ENCODE data around the gene ACTL10. TPM values are rescaled to one million over a fixed set of nuclear protein-coding genes. Genes with fewer than 3 reads are reported as not detected.

The ACTL10 gene
- total RNA-seq, 1 donor from 2014 or later, result 1.3 TPM

DNA sequence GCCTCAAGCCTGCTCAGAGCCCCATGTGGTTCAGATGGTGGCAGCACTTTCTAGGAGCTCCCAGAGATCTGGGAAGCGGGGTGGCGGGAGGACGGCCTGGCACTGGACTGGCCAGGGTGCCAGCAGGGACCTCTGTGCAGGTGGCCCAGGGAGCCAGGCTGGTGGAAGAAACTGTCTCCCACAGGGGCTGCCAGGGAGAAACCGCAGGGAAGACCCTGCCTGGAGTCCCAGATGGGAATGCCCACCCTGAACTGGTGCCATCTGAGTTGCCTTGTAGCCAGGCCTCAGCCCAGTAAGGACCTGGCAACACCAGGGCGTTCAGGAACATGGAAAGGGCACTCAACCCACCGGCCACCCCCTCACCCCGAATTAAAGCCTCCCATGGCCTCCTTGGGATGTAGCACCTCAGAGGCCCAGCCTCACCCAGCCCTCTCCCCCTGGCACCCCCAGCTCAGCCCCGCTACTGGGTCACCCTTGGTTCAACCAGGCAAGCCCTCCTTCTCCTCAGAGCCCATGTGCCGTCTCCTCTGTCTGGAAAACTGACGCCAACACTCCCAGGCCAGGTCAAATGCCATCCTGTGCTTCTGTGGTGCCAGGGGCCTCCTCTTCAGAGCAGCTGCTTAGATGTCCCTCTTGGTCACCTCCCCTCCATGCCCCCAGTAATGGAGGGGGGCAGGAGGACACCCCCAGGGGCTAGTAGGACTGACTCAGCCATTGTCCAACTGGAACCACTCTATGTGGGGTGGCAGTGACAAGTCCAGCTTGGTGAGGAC is 10.5 kb upstream of the ACTL10 start:
- Histone ChIP-seq H3K27ac (no peak overlapping the region), H3K27me3 (no peaks in the 10 kb centered on the region), H3K9me3 (no peaks in the 10 kb centered on the region), H3K4me3 (no peak overlapping the region), H3K4me1 (no peaks in the 10 kb centered on the region), H3K36me3 (peaks cover 21% of the 10 kb centered on the region)
- ATAC-seq, result no peak
- intact Hi-C loops (cut with DNase I), result loop anchor here (10.0 kb wide), 1 partner anchor 201 kb away; no protein-coding TSS in a partner anchor
- TF ChIP-seq, protein P1, sequence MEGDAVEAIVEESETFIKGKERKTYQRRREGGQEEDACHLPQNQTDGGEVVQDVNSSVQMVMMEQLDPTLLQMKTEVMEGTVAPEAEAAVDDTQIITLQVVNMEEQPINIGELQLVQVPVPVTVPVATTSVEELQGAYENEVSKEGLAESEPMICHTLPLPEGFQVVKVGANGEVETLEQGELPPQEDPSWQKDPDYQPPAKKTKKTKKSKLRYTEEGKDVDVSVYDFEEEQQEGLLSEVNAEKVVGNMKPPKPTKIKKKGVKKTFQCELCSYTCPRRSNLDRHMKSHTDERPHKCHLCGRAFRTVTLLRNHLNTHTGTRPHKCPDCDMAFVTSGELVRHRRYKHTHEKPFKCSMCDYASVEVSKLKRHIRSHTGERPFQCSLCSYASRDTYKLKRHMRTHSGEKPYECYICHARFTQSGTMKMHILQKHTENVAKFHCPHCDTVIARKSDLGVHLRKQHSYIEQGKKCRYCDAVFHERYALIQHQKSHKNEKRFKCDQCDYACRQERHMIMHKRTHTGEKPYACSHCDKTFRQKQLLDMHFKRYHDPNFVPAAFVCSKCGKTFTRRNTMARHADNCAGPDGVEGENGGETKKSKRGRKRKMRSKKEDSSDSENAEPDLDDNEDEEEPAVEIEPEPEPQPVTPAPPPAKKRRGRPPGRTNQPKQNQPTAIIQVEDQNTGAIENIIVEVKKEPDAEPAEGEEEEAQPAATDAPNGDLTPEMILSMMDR (IDR thresholded peaks at IDR 0.05), result no peak
- DNase-seq, result no peak

DNA sequence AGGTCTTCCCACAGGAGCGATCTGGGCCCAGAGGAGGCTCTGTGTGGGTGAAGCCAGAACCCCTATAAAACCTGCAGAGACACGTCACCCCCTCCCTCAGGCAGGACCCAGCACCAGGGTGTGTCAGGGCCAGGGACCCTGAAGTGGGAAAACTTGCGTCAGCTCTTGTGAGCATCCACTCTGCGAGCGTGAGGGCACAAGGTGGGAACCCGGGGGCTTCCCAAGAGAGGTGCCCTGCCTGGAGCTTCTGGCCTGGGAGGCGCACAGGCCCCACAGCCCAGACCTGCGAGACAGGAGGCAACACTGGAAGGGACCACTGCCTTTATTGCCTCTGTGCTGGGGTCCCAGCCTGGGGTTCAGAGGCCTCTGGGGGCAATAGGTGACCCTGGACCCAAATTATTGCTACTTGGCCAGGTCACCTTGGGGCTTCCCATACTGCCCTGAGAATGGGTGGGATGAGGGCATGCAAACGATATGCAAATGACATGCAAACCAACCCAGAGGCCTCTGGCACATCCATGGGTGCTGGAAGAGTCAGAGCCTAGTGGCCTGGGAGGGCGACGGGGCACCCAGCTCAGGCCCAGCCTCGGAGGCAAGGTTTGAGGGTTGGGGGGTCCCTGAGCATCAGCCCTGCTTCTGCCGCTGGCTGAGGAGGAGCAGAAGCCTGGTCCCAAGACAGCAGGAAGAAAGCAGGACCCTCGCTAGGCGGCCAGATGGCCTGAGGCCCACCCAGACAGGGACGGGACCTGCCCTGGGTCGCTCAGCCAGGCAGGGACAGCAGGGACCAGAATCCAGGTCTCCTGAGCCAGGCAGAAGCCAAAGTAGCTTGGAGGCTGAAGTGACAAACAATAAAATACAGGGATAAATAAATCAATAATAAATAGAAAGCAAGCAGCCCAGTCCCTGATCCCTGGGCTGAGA is 9.7 kb upstream of the ACTL10 start:
- intact Hi-C loops (cut with DNase I), result loop anchor here (10.0 kb wide), 1 partner anchor 202 kb away; no protein-coding TSS in a partner anchor
- no peak for DNase-seq

DNA sequence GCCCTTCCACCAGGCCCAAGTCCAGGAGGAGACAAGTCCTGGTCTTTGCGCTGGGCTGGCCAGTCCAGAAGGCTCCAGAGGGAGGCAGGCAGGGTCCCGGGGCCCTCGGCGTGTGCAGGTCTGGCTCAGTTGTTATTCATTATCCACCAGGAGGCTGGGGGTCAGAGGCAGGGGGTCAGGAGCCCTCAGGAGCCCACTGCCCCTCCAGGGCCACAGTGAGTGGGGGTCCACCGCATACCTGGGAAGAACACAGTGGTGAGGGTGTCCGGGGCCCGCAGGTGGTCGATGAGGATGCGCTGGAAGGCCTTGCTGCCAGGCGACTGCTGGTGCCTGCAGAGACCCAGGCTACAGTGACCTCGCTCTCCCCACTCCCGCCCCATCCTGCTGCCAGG is 9.0 kb upstream of the ACTL10 start:
- DNase-seq, result no peak

More for the DNA sequence above, 9.7 kb upstream of the ACTL10 start:
- Histone ChIP-seq H3K4me3 (no peak overlapping the region), H3K9me3 (no peaks in the 10 kb centered on the region), H3K36me3 (peaks cover 21% of the 10 kb centered on the region), H3K27ac (no peak overlapping the region), H3K27me3 (no peaks in the 10 kb centered on the region), H3K4me1 (no peaks in the 10 kb centered on the region)
- ATAC-seq, result no peak
- TF ChIP-seq, protein P1 (IDR thresholded peaks at IDR 0.05), result no peak

DNA sequence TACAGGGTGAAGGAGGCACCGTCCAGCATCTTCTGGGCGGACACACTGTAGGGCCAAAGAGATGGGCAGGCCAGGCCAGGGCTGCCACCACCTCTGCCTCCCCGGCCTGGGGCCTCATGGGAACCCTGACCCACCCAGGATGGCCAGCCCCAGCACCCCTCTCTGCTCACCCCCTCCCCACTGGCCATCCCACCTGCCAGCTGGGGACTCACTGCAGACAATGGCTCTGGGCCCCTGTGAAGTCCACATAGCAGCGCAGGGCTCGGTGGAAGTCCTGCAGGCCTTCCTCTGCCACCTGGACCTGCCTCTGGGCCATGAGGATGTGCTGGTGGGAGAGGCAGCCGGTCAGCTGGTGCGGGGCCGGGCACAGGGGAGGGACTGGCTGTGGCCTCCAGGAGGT is 8.2 kb upstream of the ACTL10 start:
- no peak overlapping the region for H3K27ac ChIP-seq
- TF ChIP-seq, protein P1 (IDR thresholded peaks at IDR 0.05), result no peak
- no peak overlapping the region for H3K4me3 ChIP-seq
- ATAC-seq (no peak), DNase-seq (no peak)
- no peaks in the 10 kb centered on the region for H3K4me1 ChIP-seq
- H3K27me3 ChIP-seq, result no peaks in the 10 kb centered on the region
- intact Hi-C loops (cut with DNase I), result loop anchor here (10.0 kb wide), 1 partner anchor 204 kb away; no protein-coding TSS in a partner anchor
- H3K9me3 ChIP-seq, result no peaks in the 10 kb centered on the region
- peaks cover 21% of the 10 kb centered on the region for H3K36me3 ChIP-seq

More for the DNA sequence above, 9.0 kb upstream of the ACTL10 start:
- H3K27ac ChIP-seq, result no peak overlapping the region
- TF ChIP-seq, protein P1 (IDR thresholded peaks at IDR 0.05), result no peak
- no peak overlapping the region for H3K4me3 ChIP-seq
- no peaks in the 10 kb centered on the region for H3K4me1 ChIP-seq
- H3K36me3 ChIP-seq, result peaks cover 21% of the 10 kb centered on the region
- ATAC-seq, result no peak
- H3K27me3 ChIP-seq, result no peaks in the 10 kb centered on the region
- H3K9me3 ChIP-seq, result no peaks in the 10 kb centered on the region
- intact Hi-C loops (cut with DNase I), result loop anchor here (10.0 kb wide), 1 partner anchor 203 kb away; no protein-coding TSS in a partner anchor

DNA sequence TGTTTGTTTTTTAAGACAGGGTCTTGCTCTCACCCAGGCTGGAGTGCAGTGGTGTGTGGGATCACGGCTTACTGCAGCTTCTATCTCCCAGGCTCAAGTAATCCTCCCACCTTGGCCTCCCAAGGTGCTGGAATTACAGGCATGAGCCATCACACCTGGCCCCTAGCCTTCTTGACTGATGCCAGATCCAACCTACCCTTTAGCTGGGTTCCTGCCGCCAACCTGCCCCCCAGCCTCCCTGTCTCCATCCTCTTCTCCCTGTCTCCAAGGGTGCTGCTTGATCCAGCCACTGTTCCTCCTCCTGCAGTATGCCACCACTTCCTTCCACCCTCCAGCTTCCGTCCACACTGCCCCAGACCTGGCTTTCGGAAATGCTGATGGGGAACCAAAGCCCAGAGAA is 7.8 kb upstream of the ACTL10 start:
- ATAC-seq (no peak), DNase-seq (no peak)
- Histone ChIP-seq H3K9me3 (no peaks in the 10 kb centered on the region), H3K27me3 (no peaks in the 10 kb centered on the region), H3K4me1 (no peaks in the 10 kb centered on the region), H3K36me3 (peaks cover 21% of the 10 kb centered on the region), H3K27ac (no peak overlapping the region), H3K4me3 (no peak overlapping the region)
- intact Hi-C loops (cut with DNase I), result loop anchor here (10.0 kb wide), 1 partner anchor 204 kb away; no protein-coding TSS in a partner anchor
- TF ChIP-seq, protein P1 (IDR thresholded peaks at IDR 0.05), result no peak
